ENCODE measurements around the gene MYLK4. TPM values are rescaled to one million over a fixed set of nuclear protein-coding genes. Genes with fewer than 3 reads are reported as not detected.

MYLK4 gene
- total RNA-seq, 1 experiment from 2014 or later = 0.73 TPM

GRCh38 chr6:2634139-2634964 is 116.4 kb downstream of the MYLK4 start:
- Mint-ChIP-seq H3K4me3 (ENCODE audit: low read depth, unreplicated experiment) (peak overlapping the region; percentile 70), H3K9me3 (ENCODE audit: low read depth, unreplicated experiment) (no peaks in the 10 kb centered on the region), H3K27ac (ENCODE audit: unreplicated experiment) (no peak overlapping the region), H3K27me3 (ENCODE audit: unreplicated experiment) (peaks cover 8% of the 10 kb centered on the region), H3K4me1 (ENCODE audit: low read depth, unreplicated experiment) (peaks cover 17% of the 10 kb centered on the region), H3K36me3 (ENCODE audit: insufficient read depth, unreplicated experiment) (peaks cover 14% of the 10 kb centered on the region)
- CTCF ChIA-PET = interaction anchor here (0.7 to 1.7 kb wide), 7 partner anchors 45 to 530 kb away, joined by 3 to 6 read pairs (median 4); no protein-coding TSS in a partner anchor
- TF ChIP-seq CTCF (IDR thresholded peaks at IDR 0.05; ENCODE audit: unreplicated experiment) = peak; percentile 93
- no TSS peak for BruUV-seq (replicated peaks)
- DNase-seq = peak; percentile 86
- intact Hi-C loops (cut with micrococcal nuclease; ENCODE audit: unreplicated experiment) = loop anchor here (2.0 to 10.0 kb wide), 3 partner anchors 180 to 1037 kb away; no protein-coding TSS in a partner anchor

- Mint-ChIP-seq H3K27ac (ENCODE audit: unreplicated experiment) (no peak overlapping the region), H3K4me1 (ENCODE audit: low read depth, unreplicated experiment) (peaks cover 17% of the 10 kb centered on the region), H3K36me3 (ENCODE audit: insufficient read depth, unreplicated experiment) (peaks cover 14% of the 10 kb centered on the region), H3K9me3 (ENCODE audit: low read depth, unreplicated experiment) (no peaks in the 10 kb centered on the region), H3K4me3 (ENCODE audit: low read depth, unreplicated experiment) (peak overlapping the region; percentile 70), H3K27me3 (ENCODE audit: unreplicated experiment) (peaks cover 2% of the 10 kb centered on the region)
- CTCF ChIA-PET = interaction anchor here (0.7 to 1.7 kb wide), 7 partner anchors 45 to 529 kb away, joined by 3 to 6 read pairs (median 4); no protein-coding TSS in a partner anchor
- DNase-seq = no peak
- no peak for TF ChIP-seq CTCF (IDR thresholded peaks at IDR 0.05; ENCODE audit: unreplicated experiment)
- intact Hi-C loops (cut with micrococcal nuclease; ENCODE audit: unreplicated experiment) = loop anchor here (2.0 to 10.0 kb wide), 3 partner anchors 179 to 1036 kb away; no protein-coding TSS in a partner anchor
- BruUV-seq (replicated peaks) = no TSS peak
These were observed 117.0 kb downstream of the MYLK4 start for GRCh38 chr6:2633736-2634135.

GRCh38 chr6:2632976-2633584 is 117.6 kb downstream of the MYLK4 start:
- Mint-ChIP-seq H3K27ac (ENCODE audit: unreplicated experiment) (no peak overlapping the region), H3K36me3 (ENCODE audit: insufficient read depth, unreplicated experiment) (peaks cover 14% of the 10 kb centered on the region)
- BruUV-seq (replicated peaks) = no TSS peak

More at GRCh38 chr6:2632976-2633584, 117.6 kb downstream of the MYLK4 start:
- H3K27me3 Mint-ChIP-seq (ENCODE audit: unreplicated experiment) = no peaks in the 10 kb centered on the region
- no peak overlapping the region for H3K4me3 Mint-ChIP-seq (ENCODE audit: low read depth, unreplicated experiment)
- no peaks in the 10 kb centered on the region for H3K9me3 Mint-ChIP-seq (ENCODE audit: low read depth, unreplicated experiment)
- no peak for TF ChIP-seq CTCF (IDR thresholded peaks at IDR 0.05; ENCODE audit: unreplicated experiment)
- CTCF ChIA-PET = no interaction called here
- no peak for DNase-seq
- intact Hi-C loops (cut with micrococcal nuclease; ENCODE audit: unreplicated experiment) = loop anchor here (5.0 to 10.0 kb wide), 2 partner anchors 178 to 1036 kb away; no protein-coding TSS in a partner anchor
- H3K4me1 Mint-ChIP-seq (ENCODE audit: low read depth, unreplicated experiment) = peaks cover 17% of the 10 kb centered on the region
